Astrocyte of the hippocampus (primary cell): ENCODE data around the gene EXO1.
"Not testable (repeated sequence)": the region's sequence is repeated elsewhere in the genome, so short reads cannot be mapped to it uniquely, and the experiment has no call there.

Source experiments
- DNase-seq: peaks from one replicate; pipeline ENCODE4 v3.0.0; 2011; ENCODE audit warnings: low read depth, low spot score

The EXO1 gene

DNA sequence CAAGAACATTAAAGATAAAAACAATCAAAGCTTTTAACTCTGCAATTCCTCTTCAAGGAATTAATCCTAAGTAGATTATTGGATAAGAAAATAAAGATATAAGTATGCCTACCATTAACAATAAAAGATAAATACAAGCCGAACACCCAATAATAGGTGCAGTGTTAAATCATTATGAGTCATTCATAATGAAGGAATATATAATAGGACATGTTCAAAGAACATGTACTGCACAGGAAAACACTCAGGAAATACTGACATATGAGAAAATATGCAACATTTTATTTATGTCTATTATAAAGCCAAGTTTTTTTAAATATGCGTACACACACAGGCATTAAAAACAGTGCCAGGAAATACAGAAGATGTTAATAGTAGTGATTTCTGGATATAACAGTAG lies 11.1 kb upstream of the EXO1 start:
- DNase-seq = no peak

DNA sequence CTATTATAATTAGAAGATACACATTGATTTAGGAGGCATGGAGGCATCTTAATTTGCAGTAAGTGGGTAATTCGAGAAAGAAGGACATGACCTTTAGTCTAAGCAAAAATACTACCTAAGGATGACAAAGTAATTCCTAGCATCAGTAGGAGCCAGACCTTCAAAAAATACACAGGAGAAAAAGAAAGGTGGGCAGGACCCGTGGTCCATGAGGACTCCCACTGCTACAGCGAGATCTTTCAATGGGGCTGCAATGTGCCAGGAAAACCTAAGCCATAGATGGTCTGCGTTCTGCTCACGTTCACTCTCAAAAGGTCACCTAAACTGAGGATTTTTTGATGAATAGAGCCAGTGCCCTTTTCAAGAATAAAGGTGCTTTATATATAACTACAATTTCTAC lies 10.6 kb upstream of the EXO1 start:
- no peak for DNase-seq

DNA sequence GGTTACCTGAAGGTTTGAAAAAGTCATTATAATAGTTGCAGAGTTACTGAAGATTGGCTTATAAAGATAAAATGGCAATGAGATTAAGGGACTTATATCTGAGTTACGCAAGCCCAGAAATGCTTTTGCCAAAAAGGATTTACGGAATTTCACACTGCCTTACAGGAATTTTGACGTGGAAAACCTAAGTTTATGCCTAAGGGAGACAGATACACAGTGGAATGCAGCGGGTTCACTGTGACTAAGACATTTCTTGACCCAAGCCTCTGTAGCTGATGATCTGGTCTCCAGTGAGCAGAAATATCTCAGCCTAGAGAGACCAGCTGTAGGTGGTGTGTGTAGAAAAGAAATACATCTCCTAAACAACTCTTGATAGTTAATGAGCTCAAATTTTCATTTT lies 10.1 kb upstream of the EXO1 start:
- DNase-seq = peak; percentile 22

DNA sequence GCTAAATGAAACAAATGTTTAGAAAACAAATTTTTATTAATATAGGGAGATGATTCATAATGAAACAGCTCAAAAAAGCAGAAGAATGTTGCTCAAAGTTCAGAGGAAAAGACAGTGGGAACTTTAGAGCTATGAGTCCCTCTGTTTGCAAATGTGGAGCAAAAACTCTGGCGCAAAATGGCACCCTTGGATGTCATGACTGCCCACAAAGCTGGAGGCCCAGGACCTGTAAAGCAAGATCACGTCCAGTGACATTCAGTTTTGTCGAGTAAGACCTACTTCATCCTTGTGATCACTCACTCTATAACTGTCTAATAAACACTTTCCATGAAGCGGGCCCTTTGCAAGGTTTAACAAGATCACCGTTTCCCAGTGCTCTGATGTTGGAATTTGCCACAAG lies 9.1 kb upstream of the EXO1 start:
- no peak for DNase-seq

DNA sequence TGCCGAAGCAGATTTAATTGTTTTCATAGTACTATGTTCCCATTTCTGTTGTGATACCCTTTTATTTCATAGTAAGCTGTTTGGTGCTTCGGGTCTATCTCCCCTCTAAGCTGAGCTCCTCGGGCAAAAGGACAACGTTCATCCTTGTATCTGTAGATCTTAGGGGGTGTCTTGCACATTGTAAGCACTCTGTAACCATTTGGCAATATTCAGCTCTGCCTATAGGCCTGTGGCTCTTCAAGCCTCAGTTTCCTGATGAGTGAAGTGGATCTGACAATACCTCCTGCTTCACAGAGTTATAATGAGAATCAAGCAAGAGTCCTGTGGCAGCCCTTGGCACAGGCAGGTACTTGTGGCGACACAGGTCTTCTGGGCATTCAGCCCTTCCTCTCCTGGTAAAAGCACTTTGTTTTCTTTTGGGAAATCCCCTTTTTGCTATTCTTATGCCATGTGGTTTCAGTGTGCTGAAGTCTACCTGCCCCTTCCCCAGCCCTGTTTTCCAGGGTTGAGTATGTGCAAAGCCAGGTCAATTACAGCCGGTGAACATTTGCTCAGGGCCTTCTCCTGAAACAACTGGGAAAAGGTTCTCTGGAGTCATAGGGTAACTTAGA lies 8.5 kb upstream of the EXO1 start:
- no peak for DNase-seq

DNA sequence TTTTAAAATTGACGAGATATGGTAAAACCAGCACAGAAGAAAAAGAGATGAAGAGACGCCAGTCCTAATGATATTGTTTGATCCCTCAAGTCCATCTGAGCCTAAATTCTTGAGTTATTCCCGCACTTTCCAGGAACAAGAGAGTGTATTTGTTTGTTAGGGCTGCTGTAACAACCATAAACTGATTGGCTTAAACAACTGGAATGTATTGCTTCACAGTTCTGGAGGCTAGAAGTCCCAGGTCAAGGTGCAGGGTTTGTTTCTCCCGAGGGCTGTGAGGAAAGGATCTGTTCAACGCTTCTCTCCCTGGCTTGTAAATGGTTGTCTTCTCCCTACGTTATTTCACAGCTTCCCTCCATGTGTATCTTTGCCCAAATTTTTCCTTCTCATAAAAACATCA lies 7.8 kb upstream of the EXO1 start:
- no peak for DNase-seq

DNA sequence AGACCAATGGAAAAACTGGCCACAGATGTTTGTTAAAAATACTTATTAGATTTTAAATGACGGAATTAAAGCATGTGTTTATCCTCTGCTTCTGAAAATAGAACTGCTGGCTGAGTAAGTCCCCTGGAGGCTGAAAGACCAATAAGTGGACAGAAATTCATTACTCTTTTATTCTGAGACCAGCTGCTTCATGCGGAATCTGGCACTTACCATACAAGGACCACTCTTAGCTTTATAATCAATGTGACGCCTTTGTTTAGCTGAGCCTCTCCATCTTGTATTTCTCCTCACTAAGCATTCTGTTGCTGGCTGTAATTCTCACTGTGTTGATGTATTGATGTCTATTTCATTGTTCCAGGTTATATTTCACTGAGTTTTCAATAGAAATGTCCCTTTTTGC lies 6.3 kb upstream of the EXO1 start:
- DNase-seq = no peak

DNA sequence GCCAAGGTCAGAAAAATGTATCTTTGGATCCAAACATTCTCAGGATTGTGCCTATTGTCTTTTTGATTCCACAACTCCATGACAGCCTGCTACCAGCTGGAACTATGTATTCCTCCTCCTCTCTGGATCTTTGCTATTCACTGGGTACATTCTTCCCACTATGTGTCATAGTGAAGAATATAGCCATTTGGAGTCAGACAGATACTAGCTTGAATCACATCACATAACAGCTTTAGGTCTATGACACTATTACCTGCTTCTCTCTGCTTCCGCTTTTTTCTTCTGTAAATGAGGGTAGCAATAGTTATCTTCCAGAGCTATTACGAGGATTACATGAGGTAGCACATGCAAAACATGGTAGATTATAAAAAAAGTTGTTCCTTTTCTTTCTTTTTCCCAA lies 5.4 kb upstream of the EXO1 start:
- DNase-seq = no peak

DNA sequence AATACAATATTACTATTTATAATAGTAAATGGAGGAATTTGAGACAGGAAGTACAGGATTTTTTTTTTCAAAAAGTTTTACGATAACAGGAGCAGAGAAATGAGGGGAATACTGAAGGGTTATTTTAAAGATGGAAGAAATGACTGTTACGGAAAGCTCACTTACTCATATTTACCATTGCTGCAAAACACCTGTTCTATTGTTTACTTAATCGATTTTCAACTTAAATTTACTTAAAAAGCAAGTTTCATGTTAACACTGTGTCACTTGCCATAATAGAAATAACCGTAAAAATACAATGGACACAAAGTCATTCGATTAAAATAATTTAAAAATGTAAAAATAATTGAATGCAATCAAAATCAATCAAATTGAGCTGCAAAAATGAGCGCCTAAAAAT lies 3.4 kb upstream of the EXO1 start:
- no peak for DNase-seq

DNA sequence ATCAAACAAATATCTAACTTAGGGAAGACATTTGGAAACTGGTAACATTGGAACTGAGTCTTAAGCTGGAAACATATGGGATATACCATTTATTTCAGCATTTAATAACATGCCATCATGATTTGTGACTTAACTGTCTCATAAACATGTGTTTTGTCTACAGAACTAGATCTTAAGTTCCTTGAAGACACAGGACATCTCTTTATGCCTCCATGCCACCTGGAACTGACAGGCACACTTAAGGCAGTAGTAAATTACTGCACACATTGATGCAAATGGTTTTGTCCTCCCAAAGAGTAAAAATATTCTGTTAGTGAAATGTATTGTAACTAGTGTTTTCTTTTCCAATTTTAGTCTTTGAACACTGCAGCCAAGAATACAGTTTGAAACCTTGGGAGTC lies 1.6 kb upstream of the EXO1 start:
- DNase-seq = no peak

DNA sequence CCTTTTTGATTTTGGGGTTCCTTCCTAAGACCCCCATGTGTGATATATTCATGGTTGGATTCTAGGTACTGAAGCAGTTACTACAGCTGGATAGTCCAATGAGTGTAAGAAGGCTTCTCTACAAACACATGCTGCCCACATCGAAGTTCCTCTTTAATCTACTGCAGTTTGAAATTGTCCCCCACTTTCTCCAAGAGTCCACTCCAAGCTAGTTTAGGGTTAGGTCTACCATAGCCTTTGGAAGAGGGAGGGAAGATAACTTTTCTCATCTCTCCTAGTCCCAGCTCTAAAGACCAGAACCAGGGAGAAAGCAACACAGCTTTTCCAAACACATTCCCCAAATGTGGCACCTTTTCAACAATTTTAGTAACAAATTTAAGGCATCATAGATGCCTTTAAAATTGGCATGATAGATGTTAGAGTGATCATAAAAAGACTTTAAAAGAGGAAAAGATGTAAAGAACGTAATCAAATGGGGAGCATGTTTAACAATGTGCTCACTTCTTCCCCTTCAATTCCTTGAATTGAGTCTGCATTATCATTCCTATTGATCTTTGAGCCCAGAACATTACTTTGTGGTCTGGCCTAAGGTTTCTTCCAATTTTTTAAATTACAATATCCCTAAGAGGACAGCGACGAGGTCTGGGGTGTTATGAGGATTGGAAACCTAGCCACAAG lies 1.0 kb upstream of the EXO1 start:
- DNase-seq = no peak

DNA sequence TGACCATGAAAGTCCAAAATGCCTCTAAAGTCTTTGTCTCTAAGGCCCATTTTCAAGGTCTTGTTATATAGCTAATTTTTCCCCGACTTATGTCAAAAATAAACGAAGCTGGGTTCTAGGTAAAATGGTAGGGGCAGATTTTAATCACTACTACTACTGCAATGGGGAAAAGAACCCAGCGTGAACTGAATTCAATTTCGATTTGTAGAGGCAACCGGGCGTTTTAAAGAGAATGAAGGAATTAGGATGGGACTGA lies 536 bp upstream of the EXO1 start:
- no peak for DNase-seq

DNA sequence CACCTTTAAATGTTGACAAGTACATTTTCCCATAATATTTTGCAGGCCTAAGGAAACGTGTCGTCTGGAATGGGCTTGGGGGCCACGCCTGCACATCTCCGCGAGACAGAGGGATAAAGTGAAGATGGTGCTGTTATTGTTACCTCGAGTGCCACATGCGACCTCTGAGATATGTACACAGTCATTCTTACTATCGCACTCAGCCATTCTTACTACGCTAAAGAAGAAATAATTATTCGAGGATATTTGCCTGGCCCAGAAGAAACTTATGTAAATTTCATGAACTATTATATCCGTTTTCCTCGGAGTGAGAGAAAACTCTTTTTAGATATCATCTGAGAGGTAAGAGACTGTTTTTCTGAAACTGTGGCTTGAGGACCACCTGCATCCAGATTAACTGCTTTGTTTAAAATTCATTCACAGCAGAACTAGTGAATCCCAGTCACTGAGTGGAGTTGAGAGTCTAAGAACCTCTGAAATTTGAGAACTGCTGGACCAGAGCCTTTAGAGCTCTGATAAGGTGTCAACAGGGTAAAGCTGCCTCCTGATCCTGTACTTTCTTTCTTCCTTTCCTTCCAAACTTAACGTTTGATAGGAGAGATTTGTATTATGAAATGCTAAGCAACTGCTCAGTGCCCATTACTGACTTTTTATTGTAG lies 811 bp downstream of the EXO1 start:
- DNase-seq = peak; percentile 5

DNA sequence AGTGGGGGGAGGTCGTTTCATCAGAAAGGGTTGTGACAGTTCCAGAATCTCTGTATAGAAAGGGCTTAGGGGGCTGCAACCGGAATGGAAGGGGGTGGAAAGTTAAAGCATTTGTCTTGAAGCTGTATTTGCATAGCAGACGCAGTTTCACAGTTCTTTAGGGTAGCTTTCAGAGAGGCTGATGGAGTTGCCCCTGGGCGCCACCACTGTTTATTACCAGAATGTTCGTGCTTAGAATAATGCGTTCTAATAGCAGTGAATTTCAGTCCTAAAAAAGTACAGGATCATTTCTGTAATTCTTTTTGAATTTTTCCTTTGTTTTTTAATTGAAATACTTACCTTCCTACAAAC lies 1.3 kb downstream of the EXO1 start:
- no peak for DNase-seq

DNA sequence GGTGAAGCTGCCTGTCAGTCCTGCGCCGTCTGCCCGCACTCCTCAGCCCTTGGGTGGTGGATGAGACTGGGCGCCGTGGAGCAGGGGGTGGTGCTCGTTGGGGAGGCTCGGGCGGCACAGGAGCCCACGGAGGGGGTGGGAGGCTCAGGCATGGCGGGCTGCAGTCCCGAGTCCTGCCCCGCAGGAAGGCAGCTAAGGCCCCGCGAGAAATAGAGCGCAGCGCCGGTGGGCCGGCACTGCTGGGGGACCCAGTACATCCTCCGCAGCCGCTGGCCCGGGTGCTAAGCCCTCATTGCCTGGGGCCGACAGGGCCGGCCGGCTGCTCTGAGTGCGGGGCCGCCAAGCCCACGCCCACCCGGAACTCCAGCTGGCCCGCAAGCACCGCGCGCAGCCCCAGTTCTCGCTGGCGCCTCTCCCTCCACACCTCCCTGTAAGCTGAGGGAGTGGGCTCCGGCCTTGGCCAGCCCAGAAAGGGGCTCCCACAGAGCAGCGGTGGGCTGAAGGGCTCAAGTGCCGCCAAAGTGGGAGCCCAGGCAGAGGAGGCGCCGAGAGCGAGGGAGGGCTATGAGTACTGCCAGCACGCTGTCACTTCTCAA lies 7.6 kb downstream of the EXO1 start:
- not testable (repeated sequence) for DNase-seq

DNA sequence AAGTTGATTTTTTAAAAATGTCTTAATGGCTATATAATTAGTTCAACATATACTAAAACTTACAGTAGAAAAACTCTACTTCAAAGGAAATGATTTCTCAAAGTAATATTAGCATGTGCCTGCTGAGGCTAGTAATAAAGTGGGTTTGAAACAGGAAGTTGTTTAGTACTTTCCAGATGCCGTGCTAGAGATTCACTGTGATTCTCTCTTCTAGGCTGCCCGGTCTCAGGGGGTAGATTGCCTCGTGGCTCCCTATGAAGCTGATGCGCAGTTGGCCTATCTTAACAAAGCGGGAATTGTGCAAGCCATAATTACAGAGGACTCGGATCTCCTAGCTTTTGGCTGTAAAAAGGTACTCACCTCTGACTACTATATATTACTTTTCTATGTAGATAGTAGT lies 9.1 kb downstream of the EXO1 start:
- DNase-seq = no peak

DNA sequence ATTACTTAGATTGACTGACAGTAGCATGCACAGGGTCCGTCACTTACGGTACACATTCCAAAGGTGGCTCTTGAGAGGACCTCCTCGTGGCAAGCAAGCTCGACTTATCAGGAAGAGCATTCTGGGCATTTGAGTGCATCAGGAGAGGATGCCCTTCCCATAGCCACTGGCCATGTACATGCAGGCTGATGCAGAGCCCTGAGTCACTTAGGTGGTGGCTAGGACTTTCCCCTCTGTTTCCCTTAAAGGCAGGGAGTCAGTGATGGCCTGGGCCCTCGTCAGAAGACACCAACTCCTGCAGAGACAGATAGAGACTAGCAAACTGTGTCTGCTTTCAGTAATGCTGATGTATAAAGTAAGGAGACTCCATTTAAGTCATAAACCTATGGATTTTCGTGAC lies 12.9 kb downstream of the EXO1 start:
- no peak for DNase-seq

DNA sequence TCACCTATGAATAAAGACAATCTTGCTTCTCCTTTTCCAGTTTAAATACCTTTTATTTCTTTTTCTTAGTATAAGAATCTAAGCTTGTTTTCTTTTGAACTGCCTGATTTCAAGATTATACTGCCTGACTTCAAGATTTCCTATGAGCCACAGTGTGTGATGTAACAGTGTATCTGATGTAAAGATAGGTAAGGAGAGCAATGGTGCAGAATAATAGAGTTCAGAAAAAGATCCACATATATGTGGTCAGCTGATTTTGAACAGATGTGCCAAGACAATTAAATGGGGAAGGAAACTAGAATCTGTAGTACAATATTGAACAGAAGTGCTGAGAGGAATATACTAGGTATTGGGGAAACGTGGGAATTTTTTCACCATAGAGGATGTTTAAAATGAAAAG lies 21.0 kb downstream of the EXO1 start:
- DNase-seq = no peak

DNA sequence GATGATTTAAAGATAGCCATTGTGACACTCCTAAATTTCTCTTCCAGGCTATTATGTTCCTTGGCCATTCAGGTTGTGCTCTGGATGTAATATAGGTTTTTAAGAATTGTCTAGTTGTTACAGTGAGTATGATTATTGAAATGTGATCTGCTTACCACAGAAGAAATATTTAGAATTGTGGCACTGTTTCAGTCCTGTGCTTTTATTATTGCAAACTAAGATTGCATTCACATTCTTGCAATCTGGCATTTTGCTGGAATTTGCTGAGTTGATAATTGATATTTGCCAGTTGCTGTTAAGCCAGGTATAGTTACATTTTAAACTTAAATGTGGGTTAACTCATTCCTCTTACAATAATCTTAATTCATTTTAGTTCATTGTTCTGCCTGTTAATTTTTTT lies 22.3 kb downstream of the EXO1 start:
- DNase-seq = peak; percentile 14

DNA sequence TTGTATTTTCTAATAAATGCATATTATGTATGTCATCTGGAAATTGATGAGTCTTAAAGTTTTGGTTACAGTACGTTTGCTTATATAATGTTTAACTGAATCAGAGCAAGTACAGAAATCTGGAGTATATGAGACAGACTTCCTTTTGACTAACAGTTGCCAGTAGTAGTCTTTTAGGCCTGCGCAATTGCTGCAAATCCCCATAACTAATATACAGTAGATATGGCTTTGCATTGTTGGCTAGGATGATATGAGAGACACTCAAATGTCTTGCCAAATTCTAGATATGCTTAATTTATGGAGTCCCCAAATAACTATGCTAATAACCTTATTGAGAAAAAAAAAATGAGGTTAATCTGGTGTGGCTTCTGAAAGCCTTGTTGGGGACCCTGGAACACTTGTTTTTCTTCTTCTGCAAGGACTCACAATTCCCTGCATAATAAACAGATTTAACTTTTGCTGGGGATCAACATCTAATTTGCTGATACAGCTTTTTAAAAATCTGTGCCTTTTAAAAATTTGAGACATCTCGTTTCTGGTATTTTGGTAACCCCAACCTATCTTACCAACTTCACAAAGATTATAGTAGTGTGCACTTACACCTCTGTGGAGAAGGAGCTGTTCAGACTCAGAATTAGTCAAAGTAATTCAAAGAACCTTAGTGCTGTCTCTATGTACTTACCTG lies 22.9 kb downstream of the EXO1 start:
- no peak for DNase-seq

DNA sequence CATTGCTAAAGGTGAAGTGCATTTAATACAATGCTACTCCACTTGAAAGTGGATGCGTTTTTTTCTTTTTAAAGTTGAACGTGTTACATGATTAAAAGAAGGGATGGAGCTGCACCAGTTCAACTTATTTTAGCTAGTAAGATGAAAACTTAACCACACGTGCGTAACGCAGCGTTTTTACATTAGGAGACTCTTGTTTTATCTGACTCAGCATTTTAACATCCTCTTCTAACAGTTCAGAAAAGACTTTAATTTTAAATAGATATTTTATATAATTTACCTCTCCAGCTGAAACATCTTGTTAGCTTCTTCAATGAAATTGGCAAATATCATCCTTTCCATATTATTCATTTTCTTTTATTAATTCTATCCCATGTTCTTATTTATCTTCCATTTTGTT lies 33.4 kb downstream of the EXO1 start:
- DNase-seq = no peak

DNA sequence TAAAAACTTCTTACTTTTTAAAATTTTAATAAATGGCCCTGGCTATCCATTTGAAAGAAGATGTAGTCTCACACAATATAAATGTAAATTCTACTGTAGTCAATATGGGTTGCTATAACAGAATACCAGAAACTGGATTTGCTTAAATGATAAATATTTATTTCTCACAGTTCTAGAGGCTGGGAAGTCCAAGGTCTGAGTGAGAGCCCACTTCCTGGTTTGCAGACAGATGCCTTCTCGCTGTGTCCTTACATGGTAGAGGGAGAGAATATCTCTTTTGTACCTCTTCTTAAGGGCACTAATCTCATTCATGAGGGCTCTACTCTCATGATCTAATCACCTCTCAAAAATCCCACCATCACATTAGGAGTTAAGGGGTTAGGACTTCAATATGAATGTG lies 35.2 kb downstream of the EXO1 start:
- DNase-seq = no peak

DNA sequence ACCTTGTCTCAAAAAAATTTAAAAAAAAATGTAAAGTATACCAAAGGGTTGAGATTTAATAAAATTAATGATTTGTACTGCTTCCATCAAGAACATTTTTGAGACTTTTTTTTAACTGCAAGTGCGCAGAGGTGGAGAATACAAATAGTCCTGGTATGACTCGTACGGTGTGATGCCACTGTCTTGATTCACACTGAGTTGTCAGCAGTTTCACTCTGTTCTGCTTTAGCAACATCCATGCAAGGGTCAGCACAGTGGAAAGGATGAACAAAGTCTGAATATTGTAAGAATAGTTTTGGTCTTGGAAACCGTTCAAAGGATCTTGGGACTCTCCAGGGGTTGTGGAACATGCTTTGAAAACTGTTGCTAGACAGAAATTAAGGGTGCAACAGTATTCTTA lies 40.2 kb downstream of the EXO1 start:
- DNase-seq = peak; percentile 11
